Measurements from ENCODE around the gene PPP1R2B. TPM values are rescaled to one million over a fixed set of nuclear protein-coding genes. Genes with fewer than 3 reads are reported as not detected.

The PPP1R2B gene
- total RNA-seq, 1 donor from 2014 or later: 0.42 TPM

DNA sequence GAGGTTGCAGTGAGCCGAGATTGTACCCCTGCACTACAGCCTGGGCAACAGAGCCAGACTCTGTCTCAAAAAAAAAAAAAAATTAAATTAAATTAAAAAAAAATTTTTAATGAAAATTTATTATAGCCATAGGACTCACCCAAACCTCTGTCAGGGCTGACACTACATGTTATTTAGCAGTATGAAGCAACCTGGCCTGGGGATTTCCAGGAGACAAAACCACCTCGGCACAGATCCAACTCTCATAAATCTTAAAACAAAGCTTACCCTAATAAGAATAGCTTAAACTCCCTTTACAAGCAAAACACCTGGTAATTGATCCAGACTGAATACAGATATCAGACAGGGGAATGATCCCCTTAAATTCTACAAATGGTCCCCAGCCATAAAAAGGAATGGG, 38.4 kb downstream of the PPP1R2B start:
- DNase-seq: no peak
- Mint-ChIP-seq H3K4me1 (peaks cover 10% of the 10 kb centered on the region), H3K9me3 (no peaks in the 10 kb centered on the region), H3K36me3 (ENCODE audit: low read depth) (no peaks in the 10 kb centered on the region), H3K27ac (no peak overlapping the region), H3K27me3 (peaks cover 3% of the 10 kb centered on the region), H3K4me3 (no peak overlapping the region)
- ChIA-PET POLR2A (no interaction called here), CTCF (no interaction called here)
- intact Hi-C loops (cut with micrococcal nuclease): no loop called here
- TF ChIP-seq, protein P1, sequence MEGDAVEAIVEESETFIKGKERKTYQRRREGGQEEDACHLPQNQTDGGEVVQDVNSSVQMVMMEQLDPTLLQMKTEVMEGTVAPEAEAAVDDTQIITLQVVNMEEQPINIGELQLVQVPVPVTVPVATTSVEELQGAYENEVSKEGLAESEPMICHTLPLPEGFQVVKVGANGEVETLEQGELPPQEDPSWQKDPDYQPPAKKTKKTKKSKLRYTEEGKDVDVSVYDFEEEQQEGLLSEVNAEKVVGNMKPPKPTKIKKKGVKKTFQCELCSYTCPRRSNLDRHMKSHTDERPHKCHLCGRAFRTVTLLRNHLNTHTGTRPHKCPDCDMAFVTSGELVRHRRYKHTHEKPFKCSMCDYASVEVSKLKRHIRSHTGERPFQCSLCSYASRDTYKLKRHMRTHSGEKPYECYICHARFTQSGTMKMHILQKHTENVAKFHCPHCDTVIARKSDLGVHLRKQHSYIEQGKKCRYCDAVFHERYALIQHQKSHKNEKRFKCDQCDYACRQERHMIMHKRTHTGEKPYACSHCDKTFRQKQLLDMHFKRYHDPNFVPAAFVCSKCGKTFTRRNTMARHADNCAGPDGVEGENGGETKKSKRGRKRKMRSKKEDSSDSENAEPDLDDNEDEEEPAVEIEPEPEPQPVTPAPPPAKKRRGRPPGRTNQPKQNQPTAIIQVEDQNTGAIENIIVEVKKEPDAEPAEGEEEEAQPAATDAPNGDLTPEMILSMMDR (IDR thresholded peaks at IDR 0.05): no peak
- no peak for ATAC-seq (ENCODE audit: low read depth)

DNA sequence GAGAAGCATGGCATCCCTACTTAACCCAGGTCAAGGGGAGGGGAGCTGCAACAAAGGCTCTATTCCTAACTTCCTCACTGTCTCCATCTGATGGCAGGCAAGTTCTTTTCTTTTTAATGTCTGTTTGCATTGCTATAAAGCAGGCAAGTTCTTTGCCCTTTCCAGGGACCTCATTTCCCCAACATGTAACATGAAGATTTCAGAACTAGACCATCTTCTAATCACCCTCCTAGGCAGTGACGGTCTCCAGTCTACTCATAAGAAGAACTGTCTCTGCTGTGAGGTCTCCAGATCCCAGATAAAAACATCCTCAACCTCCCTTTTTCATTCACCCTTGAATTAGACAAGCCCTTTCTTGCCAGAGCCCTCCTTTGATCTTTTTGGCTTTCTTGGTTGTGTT, 42.1 kb downstream of the PPP1R2B start:
- POLR2A ChIA-PET: interaction anchor here (0.7 kb wide), 1 partner anchor 440 kb away, joined by 6 read pairs; no protein-coding TSS in a partner anchor
- TF ChIP-seq, protein P1 (IDR thresholded peaks at IDR 0.05): no peak
- ATAC-seq (ENCODE audit: low read depth) (no peak), DNase-seq (no peak)
- CTCF ChIA-PET: no interaction called here
- Mint-ChIP-seq H3K4me3 (no peak overlapping the region), H3K36me3 (ENCODE audit: low read depth) (no peaks in the 10 kb centered on the region), H3K4me1 (peaks cover 12% of the 10 kb centered on the region), H3K27me3 (peaks cover 2% of the 10 kb centered on the region), H3K9me3 (no peaks in the 10 kb centered on the region), H3K27ac (no peak overlapping the region)
- intact Hi-C loops (cut with micrococcal nuclease): no loop called here

DNA sequence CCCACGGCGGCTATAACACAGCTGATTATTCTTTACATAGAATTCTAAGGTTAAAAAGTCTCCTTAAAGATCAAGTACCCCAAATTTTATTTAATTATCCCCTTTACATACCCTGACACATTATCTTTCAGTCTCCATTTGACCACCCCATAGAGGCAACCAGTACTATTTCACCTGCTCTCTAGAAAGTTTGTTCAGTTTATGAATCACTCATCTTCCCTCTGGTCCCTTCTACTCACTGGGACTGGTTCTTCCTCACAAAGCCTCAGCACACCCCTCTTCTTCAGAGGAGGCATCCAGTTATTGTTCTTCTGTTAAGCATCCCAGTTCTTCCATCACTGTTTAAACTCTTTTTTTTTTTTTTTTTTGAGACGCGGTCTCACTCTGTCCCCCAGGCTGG, 42.8 kb downstream of the PPP1R2B start:
- H3K4me1 Mint-ChIP-seq: peaks cover 12% of the 10 kb centered on the region
- no peaks in the 10 kb centered on the region for H3K9me3 Mint-ChIP-seq
- H3K27me3 Mint-ChIP-seq: peaks cover 2% of the 10 kb centered on the region
- intact Hi-C loops (cut with micrococcal nuclease): no loop called here
- ChIA-PET POLR2A (interaction anchor here (0.7 kb wide), 1 partner anchor 441 kb away, joined by 6 read pairs; no protein-coding TSS in a partner anchor), CTCF (no interaction called here)
- ATAC-seq (ENCODE audit: low read depth) (no peak), DNase-seq (no peak)
- H3K27ac Mint-ChIP-seq: no peak overlapping the region
- no peaks in the 10 kb centered on the region for H3K36me3 Mint-ChIP-seq (ENCODE audit: low read depth)
- H3K4me3 Mint-ChIP-seq: no peak overlapping the region
- TF ChIP-seq, protein P1 (IDR thresholded peaks at IDR 0.05): no peak

DNA sequence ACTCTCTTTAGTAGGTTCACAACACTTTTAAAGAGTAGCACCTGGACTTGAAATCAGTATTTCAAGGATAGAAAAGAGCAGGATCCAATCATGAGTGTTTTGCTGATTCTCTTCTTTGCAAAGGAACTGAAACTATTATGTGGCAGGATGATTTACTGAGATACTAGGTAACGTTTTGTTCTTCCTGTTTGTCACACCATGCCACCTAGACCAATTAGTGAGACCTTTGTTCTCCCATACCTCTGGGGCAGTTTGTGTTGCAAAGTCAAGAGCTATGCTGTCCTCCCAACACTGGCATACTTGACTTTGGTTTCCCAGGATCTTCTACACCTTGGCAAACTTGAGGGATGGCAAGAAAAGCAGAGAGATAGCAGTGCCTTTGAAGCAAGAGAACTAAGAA, 43.4 kb downstream of the PPP1R2B start:
- POLR2A ChIA-PET: interaction anchor here (0.6 kb wide), 1 partner anchor 96 kb away, joined by 5 read pairs; no protein-coding TSS in a partner anchor
- CTCF ChIA-PET: no interaction called here

DNA sequence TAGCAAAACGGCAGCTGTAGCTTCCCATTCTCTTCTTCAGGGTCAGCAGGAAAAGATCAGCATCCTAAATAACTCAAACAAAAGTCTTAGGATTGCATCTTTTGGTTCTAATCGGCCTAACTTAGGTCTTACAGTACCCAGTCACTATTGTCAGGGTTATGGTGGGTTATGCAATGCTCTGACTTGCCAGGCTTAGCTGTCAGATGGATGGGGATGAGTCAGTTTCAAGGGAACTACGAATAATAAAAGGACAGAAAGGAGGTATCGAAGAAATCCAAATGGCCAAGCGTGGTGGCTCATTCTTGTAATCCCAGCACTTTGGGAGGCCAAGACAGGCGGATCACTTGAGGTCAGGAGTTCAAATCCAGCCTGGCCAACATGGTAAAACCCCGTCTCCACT, 46.5 kb downstream of the PPP1R2B start:
- DNase-seq (no peak), ATAC-seq (ENCODE audit: low read depth) (no peak)
- Mint-ChIP-seq H3K4me3 (no peak overlapping the region), H3K27ac (no peak overlapping the region), H3K9me3 (no peaks in the 10 kb centered on the region), H3K4me1 (peaks cover 12% of the 10 kb centered on the region), H3K36me3 (ENCODE audit: low read depth) (no peaks in the 10 kb centered on the region), H3K27me3 (peaks cover 2% of the 10 kb centered on the region)
- ChIA-PET POLR2A (no interaction called here), CTCF (no interaction called here)
- TF ChIP-seq, protein P1 (IDR thresholded peaks at IDR 0.05): no peak
- intact Hi-C loops (cut with micrococcal nuclease): no loop called here

More for the DNA sequence above, 43.4 kb downstream of the PPP1R2B start:
- Mint-ChIP-seq H3K4me3 (no peak overlapping the region), H3K36me3 (ENCODE audit: low read depth) (no peaks in the 10 kb centered on the region), H3K4me1 (peaks cover 12% of the 10 kb centered on the region), H3K27ac (no peak overlapping the region), H3K27me3 (peaks cover 2% of the 10 kb centered on the region), H3K9me3 (no peaks in the 10 kb centered on the region)
- DNase-seq: no peak
- TF ChIP-seq, protein P1 (IDR thresholded peaks at IDR 0.05): no peak
- no peak for ATAC-seq (ENCODE audit: low read depth)
- intact Hi-C loops (cut with micrococcal nuclease): no loop called here

Other genes starting within 250 kb of the PPP1R2B start
- not detected in 2 replicates for gene TIMD4, start 112.9 kb downstream of the PPP1R2B start, total RNA-seq
- not detected in 2 replicates for gene HAVCR1, start 208.8 kb downstream of the PPP1R2B start, total RNA-seq

Data from activated B cell treated with CpG ODN at 0.5 μM for 24 hours (primary cell).